Peyer's patch (tissue), 4 donors: ENCODE data around the gene EFHD1.

Experiments
- POLR2A ChIP-seq, 2 donors: fragments of 450-650 bp; IDR thresholded peaks; one replicate each; pipeline ENCODE4 v1.5.1; 2017; ENCODE audit warnings: antibody characterized with exemption in 2 of 2, mild to moderate bottlenecking in 2 of 2, moderate library complexity in 2 of 2
- TF ChIP-seq, protein P1 (sequence below), 6 experiments: fragments of 450-650 bp in 4 of 6; fragments of 200-600 bp in 2 of 6; sonication (generic) in 1 of 6; IDR thresholded peaks; one replicate each; pipeline ENCODE4 v1.5.1; 2017 to 2019; ENCODE audit warnings: antibody characterized with exemption in 6 of 6, mild to moderate bottlenecking in 3 of 6, moderate library complexity in 1 of 6

GRCh38 chr2:232697059-232697806 is 63.8 kb downstream of the EFHD1 start, which contains the start of gene GIGYF2:
- TF ChIP-seq POLR2A (IDR thresholded peaks at IDR 0.05): peak in 1 of 2 donors; percentile 34
- TF ChIP-seq, protein P1, sequence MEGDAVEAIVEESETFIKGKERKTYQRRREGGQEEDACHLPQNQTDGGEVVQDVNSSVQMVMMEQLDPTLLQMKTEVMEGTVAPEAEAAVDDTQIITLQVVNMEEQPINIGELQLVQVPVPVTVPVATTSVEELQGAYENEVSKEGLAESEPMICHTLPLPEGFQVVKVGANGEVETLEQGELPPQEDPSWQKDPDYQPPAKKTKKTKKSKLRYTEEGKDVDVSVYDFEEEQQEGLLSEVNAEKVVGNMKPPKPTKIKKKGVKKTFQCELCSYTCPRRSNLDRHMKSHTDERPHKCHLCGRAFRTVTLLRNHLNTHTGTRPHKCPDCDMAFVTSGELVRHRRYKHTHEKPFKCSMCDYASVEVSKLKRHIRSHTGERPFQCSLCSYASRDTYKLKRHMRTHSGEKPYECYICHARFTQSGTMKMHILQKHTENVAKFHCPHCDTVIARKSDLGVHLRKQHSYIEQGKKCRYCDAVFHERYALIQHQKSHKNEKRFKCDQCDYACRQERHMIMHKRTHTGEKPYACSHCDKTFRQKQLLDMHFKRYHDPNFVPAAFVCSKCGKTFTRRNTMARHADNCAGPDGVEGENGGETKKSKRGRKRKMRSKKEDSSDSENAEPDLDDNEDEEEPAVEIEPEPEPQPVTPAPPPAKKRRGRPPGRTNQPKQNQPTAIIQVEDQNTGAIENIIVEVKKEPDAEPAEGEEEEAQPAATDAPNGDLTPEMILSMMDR (IDR thresholded peaks at IDR 0.05): peak in 1 of 6 experiments; percentile 20
